HG02571 (cell line): ENCODE measurements around the gene SPRYD3.
"Not testable (repeated sequence)": the region's sequence is repeated elsewhere in the genome, so short reads cannot be mapped to it uniquely, and the experiment has no call there.

Source experiments
- ATAC-seq: cut with Tn5 transposase; IDR thresholded peaks from one replicate; pipeline ENCODE4 v1.9.1; 2021; ENCODE audit warnings: mild to moderate bottlenecking, moderate library complexity; ENCODE audit not compliant: unreplicated experiment

Gene SPRYD3

GRCh38 chr12:53101931-53102781, 23.0 kb upstream of the SPRYD3 start:
- no peak for ATAC-seq

- no peak for ATAC-seq
Measured at GRCh38 chr12:53101266-53101665, 22.1 kb upstream of the SPRYD3 start.

GRCh38 chr12:53100466-53101151, 21.4 kb upstream of the SPRYD3 start:
- no peak for ATAC-seq

GRCh38 chr12:53099071-53099882, 20.1 kb upstream of the SPRYD3 start:
- no peak for ATAC-seq

DNA sequence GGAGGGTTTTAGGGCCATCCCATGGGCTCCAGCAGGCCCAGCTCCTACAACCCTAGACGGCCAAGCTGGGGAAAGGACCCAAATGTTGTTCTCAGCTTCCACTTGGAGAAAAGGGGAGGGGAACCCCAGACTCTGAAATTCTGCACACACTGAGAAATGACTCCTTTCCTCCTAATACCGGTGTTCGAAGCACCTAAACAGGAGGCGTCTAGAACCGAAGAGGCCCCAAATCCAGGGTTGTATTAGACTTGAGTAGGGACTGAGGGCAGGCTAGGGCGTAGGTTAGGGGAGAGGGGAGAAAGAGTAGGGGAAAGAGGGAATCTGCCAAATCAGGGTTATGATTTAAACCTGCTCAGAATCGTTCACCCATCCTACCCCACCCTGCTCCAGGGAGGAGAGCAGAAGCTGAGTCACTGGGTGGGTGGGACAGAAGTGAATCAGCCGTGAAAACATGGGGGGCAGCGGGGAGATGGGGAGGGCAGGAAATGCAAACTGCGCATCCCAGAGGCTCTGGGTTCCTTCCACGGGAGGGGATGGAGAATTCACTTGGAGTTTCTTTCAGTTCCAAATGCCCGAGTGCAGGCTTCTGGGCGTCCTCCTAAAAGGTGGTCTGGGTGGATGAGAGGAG, 19.3 kb upstream of the SPRYD3 start:
- no peak for ATAC-seq

- ATAC-seq = no peak
Measured at GRCh38 chr12:53097564-53098353, 18.6 kb upstream of the SPRYD3 start, which contains the start of gene IGFBP6. TSS of gene IGFBP6 (plus strand) at chr12:53097667. CDS start at chr12:53097718, 51 bp downstream.

DNA sequence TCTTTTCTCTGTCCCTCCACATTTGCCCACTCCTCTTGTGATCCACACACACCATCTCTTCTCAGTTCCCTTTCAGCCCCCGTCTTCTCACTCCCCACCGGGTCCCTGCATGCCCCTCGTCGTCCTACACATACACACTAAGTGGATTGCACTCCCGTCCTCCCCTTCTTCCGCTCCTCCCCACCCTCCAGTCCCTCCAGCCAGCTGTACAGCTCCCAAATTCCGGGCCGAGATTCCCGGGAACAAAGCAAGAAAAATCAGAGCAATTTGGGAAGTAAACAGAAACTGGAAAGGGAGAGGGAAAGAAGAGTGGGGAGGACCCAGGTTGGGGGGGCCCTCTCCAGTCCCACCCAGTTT, 18.0 kb upstream of the SPRYD3 start:
- ATAC-seq = no peak

- no peak for ATAC-seq
Measured at GRCh38 chr12:53096759-53097158, 17.6 kb upstream of the SPRYD3 start.

DNA sequence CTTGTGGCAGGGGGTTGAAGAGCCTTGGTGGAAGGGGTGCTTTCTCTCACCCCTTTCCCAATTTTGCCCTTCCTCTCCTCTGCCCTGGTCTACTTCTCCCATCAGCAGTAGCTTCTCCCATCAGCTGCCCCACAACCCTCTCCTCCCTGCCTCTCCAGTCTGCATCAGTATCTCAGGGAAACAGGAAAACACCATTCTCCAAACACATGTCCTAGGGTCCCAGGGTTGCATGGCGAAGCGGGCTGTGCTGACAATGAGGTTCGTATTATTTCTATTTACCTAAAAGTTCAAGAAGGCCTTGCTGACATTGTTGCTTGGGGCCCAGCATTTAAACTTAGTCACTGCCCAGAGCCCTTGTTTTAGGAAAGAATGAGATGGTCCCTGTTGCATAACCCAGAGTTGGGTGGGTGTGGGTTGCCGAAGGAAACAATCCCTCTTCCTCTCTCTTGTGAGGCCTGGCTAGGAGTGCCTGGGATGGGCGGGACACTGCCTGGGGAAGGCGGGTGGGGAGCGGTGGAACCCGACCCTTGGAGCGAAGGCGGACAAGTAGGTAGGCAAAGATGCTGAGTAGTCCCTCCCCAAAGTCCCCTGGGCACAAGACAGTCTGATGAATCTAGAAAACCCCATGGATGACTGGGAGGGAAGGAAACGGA, 17.0 kb upstream of the SPRYD3 start:
- ATAC-seq = no peak

GRCh38 chr12:53095596-53095895, 16.4 kb upstream of the SPRYD3 start:
- not testable (repeated sequence) for ATAC-seq

DNA sequence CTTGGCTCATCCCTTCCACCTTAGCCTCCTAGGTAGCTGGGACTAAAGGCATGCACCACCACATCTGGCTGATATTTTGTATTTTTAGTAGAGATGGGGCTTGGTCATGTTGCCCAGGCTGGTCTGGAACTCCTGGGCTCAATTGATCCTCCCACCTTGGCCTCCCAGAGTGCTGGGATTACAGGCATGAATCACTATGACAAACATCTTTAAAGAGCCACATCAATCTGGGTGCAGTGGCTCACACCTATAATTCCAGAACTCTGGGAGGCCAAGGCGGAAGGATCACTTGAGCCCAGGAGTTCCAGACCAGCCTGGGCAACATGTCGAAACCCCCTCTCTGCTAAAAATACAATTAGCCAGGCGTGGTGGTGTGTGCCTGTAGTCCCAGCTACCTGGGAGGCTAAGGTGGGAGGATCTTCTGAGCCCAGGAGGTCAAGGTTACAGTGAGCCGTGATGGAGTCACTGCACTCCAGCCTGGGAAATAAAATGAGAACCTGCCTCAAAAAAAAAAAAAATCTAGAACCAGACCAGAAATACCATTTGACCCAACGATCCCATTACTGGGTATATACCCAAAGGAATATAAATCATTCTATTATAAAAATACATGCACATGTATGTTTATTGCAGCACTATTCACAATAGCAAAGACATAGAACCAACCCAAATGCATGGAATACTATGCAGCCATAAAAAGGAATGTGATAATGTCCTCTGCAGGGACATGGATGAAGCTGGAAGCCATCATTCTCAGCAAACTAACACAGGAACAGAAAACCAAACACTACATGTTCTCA, 15.8 kb upstream of the SPRYD3 start:
- not testable (repeated sequence) for ATAC-seq

- ATAC-seq = no peak
Measured at GRCh38 chr12:53094394-53094787, 15.2 kb upstream of the SPRYD3 start.

GRCh38 chr12:53093777-53094393, 14.7 kb upstream of the SPRYD3 start:
- no peak for ATAC-seq

GRCh38 chr12:53091756-53092155, 12.6 kb upstream of the SPRYD3 start:
- no peak for ATAC-seq

GRCh38 chr12:53090554-53090953, 11.4 kb upstream of the SPRYD3 start:
- ATAC-seq = no peak

DNA sequence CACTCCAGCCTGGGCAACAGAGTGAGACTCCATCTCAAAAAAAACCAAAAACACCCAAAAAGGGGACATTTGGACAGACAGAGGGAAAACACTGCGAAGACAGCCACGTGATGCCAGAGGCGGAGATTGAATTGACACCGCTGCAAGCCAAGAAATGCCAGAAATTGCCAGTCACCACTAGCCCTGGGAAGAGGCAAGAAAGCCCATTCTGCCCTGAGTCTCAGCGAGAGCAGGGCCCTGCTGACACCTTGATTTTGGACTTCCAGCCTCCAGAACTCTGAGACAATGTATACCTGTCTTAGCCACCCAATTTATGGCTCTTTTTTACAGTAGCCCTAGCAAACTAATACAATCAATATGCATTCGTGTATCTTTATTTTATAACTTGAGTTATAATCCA, 10.9 kb upstream of the SPRYD3 start:
- no peak for ATAC-seq

DNA sequence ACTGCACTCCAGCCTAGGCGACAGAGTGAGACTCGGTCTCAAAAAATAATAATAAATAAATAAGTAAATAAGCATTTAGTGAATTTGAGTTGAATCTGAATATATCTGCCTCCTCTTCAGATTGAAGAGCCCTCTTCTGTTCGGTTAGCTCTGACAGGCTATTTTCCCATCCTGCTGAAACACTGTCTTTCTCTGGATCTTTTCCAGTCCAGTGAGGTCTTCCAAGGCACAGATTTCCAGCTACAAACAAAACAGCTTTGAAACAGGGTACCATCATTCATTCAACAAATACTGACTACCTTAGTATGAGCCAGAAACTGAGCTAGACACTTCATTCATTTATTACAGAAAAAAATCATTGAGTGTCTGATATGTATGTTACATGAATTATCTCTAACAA, 7.2 kb upstream of the SPRYD3 start:
- no peak for ATAC-seq

- no peak for ATAC-seq
Measured at GRCh38 chr12:53082637-53083175, 3.5 kb upstream of the SPRYD3 start.
